ENCODE measurements around the gene FAM83C.
A peak's percentile ranks its signal among the peaks of the same experiment; 100 is the strongest.

The FAM83C gene

GRCh38 chr20:35287509-35288324 lies 4.5 kb downstream of the FAM83C start:
- TF ChIP-seq CTCF (conservative IDR thresholded peaks at IDR 0.05; ENCODE audit: control insufficient read depth, insufficient read depth, low read depth, low read length), result no peak
- H3K4me3 ChIP-seq (ENCODE audit: control insufficient read depth, low read depth, low read length), result no peak overlapping the region

GRCh38 chr20:35286899-35287508 lies 5.2 kb downstream of the FAM83C start:
- no peak overlapping the region for H3K4me3 ChIP-seq (ENCODE audit: control insufficient read depth, low read depth, low read length)
- DNase-seq (ENCODE audit: low read depth), result no peak
- no peak for TF ChIP-seq CTCF (conservative IDR thresholded peaks at IDR 0.05; ENCODE audit: control insufficient read depth, insufficient read depth, low read depth, low read length)

More at GRCh38 chr20:35287509-35288324, 4.5 kb downstream of the FAM83C start:
- no peak for DNase-seq (ENCODE audit: low read depth)

- no peak for DNase-seq (ENCODE audit: low read depth)
- TF ChIP-seq CTCF (conservative IDR thresholded peaks at IDR 0.05; ENCODE audit: control insufficient read depth, insufficient read depth, low read depth, low read length), result no peak
- H3K4me3 ChIP-seq (ENCODE audit: control insufficient read depth, low read depth, low read length), result no peak overlapping the region
These were observed 5.9 kb downstream of the FAM83C start for GRCh38 chr20:35286077-35286898.

GRCh38 chr20:35285806-35286076 lies 6.5 kb downstream of the FAM83C start:
- no peak for TF ChIP-seq CTCF (conservative IDR thresholded peaks at IDR 0.05; ENCODE audit: control insufficient read depth, insufficient read depth, low read depth, low read length)
- no peak overlapping the region for H3K4me3 ChIP-seq (ENCODE audit: control insufficient read depth, low read depth, low read length)
- DNase-seq (ENCODE audit: low read depth), result peak; percentile 74

- peak overlapping the region; percentile 88 for H3K4me3 ChIP-seq (ENCODE audit: control insufficient read depth, low read depth, low read length)
- DNase-seq (ENCODE audit: low read depth), result no peak
- TF ChIP-seq CTCF (conservative IDR thresholded peaks at IDR 0.05; ENCODE audit: control insufficient read depth, insufficient read depth, low read depth, low read length), result no peak
These were observed 7.0 kb downstream of the FAM83C start for GRCh38 chr20:35284992-35285805.
